GM18520 (cell line): ENCODE data around the gene APLP2.
"Not testable (repeated sequence)": the region's sequence is repeated elsewhere in the genome, so short reads cannot be mapped to it uniquely, and the experiment has no call there.

Experiments used
- ATAC-seq: cut with Tn5 transposase; IDR thresholded peaks from one replicate; pipeline ENCODE4 v1.9.1; 2021; ENCODE audit not compliant: unreplicated experiment

Gene APLP2

DNA sequence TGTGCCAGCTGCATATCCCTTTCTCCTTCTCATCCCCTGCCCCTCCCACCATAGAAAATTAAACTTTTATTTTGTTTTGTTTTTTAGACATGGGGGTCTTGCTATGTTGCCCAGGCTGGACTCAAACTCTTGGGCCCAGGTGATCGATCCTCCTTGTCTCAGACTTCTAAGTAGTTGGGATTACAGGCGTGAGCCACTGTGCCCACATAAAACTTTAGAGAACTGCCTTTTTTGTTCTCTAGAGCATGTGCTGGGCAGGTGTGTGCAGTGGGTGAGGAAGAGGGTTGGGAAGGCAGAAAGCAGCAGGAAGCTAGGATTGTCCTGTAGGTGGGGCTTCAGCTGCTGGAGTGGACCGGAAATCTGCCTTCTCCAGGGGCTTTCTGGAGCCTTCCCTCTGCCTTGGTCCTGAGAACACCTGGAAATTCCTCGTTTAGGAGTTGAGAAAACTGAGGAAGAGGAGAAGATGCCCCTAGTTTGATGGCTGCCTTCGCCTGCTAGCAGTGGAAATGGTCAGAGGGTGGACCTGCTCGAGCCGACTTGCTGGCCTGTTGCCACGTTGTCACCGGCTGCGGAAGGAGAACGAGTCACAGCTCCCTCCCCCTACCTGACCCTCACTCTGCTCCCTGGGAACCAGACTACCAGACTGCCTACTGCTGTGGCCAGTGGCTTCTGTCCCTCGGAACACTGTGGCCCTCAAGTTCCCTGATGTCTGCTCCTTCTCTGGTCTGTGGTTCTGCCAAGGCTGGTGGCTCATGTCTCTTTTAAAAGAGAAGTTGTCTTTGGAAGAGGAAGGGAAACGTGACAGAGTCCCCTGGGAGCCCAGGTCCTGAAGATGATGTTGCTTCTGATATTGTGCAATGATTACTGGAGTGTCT, 93.9 kb downstream of the APLP2 start:
- ATAC-seq = no peak

DNA sequence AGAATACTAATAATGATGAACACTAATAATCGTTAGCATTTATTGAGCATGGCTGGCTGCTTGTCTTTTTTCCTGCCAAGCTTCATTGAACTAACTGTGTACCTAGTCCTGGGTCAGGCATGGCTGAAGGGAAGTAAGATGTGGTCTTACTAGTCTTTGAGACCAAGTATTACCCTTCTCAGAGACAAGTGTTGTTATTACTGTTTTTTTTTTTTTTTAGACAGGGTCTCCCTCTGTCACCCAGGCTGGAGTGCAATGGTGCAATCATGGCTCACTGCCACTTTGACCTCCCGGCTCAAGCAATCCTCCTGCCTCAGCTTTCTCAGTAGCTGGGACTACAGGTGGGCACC, 94.5 kb downstream of the APLP2 start:
- ATAC-seq = no peak

DNA sequence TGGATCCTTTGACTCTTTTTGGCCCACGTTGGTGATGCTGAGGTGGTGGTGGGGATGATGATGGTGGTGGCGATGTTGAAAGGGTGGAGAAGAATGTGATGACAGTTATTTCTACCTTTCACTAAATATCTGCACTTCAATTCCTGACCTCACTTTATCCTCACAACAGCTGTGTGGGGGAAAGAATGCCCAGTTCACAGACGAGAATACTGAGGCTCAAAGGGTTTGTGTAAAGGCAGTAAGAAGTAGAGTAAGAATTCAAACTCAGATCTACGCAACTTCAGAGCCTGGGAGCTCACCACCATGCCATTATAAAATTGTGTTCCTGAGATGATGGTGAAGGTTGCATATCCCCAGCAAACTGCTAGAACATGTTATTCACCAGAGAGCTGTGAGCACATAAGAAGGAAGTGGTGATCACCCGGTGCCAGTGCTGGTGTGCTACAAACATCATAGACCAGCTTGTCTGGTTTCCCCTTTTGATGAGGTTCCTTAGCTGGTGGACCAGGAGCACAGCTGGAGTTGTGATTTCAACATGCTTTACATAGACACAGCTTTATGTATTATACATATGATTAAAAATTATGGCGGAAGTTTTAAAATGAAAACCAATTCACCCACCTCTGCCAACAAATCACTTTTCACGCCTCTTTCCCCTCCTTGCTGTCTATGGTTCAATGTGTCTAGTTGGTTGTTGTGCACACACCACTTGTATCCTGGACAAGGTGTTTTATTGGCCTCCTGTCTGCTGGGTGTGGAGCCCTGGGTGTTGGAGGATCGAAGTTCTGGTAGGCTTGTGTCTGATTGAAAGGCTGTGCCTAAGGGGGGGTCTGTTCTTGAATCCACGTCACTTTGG, 96.1 kb downstream of the APLP2 start:
- ATAC-seq = no peak

DNA sequence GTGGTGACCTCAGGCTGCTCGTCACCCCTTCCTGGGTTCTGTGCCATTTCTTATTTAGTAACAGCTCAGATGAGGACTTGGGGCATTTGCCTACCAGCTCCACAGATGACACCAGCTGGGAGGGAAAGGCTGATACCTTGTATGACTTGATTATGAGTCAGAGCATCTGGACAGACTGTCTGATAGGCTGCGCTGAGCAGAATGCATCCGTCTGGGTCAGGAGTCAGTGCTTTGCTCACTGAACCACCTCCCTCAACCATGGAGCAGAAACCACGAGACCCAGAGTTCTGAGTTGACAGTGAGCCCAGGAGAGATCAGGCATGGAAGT, 96.7 kb downstream of the APLP2 start:
- no peak for ATAC-seq

DNA sequence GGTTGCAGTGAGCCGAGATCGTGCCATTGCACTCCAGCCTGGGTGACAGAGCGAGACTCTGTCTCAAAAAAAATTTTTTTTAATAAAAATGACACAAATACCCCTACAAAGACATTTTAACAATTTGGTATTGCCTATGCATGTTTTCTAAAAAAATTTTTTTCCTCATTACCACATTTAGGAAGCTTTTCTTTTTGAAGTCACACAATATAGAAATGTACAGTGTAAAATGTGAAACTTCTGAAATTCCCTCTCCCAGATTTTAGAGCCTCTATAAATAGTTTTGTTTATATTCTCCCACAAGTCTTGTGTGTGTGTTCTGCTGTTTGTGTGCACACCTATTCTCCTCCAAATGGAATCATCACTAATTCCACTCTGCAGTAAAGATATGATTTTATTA, 97.5 kb downstream of the APLP2 start:
- ATAC-seq = no peak

DNA sequence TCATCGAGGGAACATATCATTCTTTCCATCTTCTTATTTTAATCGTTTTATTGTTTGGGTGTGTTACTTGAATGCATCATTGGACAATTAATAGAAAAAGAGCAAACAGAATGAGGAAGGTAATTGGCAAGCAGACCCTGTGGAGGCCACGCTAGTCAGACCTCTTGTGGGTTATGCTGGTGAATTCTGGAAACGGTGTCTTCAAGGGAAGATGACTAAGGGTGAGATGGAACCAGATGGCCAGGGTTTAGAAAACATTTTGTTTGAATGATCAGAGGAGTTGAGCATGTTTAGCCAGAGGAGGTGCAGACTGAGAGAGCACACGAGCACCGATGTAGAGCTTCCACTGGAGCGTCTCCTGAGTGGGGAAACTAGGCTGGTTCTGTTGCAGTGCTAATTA, 98.4 kb downstream of the APLP2 start:
- ATAC-seq = no peak

DNA sequence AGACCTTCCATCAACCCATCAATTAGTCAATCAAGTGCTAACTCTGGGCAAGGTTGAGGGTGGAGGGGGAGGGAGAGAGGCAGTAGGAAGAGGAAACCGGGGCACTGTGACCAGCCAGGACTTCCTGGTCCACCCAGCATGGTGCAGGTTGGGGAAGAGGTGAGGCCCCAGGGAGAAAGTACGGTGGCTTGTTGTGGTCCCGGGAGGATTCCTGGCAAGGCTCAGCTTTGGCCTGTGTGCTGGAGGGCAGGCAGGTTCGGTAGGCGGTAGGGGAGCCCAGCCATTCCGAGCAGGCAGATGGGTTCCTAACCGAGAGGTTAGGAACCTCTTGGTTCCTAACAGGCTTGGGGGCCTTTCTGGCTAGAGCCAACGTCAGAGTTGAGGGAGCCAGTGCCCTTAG, 100.7 kb downstream of the APLP2 start:
- ATAC-seq = no peak

DNA sequence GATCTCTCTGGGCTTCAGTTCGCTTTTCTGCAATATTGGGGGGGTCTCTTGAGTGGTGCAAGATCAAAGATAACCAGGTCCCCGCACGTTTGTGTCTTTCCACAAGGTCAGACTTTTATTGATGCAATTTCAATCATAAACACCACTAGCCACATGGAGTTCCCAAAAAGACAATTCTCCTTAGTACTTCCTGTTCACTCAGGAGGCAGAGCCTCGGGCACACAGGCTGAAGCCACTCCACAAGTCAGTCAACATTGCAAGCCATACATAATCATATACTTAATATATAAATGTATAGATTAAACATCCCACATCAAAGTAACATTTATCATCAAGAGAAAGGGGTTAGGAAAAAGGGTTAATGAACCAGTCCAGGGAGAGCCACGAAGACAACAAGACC, 101.8 kb downstream of the APLP2 start:
- no peak for ATAC-seq

DNA sequence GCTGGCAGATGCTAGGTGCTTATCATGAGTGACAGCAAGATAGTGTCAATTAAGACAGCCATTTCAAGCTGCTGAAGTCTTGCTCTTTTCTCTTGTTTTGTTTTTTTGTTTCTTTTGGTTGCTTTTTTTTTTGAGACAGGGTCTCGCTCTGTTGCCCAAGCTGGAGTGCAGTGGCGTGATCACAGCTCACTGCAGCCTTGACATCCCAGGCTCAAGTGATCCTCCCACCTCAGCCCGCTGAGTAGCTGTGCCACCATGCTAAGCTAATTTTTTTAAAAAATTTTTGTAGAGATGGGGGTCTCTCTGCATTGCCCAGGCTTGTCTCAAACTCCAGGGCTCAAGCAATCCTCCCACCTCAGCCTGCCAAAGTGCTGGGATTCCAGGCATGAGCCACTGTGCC, 102.3 kb downstream of the APLP2 start:
- ATAC-seq = not testable (repeated sequence)

DNA sequence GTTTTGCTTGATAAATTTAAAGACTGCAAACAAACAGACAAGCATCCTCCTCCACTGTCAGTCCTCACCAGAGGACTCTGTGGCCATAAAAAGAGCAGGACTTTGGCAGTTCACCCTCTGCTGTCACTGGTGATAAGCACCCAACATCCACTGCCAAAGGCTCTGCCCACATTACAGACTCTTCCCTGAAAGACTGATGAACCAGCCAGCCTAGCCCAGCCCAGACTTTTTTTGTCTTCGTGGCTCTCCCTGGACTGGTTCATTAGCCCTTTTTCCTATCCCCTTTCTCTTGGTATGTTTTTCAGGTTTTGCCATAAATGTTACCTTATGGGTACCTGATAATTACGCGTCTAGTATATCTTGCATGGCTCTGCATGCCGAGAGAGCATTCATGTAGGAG, 104.9 kb downstream of the APLP2 start:
- ATAC-seq = no peak

DNA sequence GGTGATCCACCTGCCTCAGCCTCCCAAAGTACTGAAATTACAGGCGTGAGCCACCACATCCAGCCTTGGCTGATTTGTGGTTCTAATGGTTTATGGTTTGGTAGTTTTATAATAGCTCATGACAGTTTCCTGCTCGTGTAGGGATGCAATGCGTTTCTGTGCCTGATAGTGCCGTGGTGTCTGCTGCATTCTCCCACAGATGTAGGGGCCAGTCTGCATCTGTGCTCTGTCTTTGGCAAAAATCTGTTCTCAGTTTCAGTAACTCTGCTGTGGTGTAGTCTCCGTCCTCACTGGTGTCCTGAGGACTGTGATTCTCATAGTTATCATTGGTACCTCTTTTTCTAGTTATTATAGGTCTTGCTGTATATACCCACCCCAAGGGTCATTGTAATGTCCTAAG, 106.2 kb downstream of the APLP2 start:
- no peak for ATAC-seq

DNA sequence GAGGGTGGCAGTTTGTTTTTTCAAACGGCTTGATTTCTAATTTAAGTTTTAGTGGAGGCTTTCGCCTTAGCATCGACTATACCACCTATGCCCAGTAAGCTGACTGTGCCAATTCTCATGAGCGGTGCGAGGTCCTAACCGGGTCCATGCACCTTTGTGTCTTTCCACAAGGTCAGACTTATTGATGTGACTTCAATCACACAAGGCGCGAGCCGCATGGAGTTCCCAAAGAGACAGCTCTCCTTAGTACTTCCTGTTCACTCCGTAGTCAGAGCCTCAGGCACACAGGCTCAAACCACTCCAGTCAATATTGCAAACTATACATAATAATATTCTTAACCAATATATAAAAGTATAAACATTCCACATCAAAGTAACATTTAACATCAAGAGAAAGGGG, 108.1 kb downstream of the APLP2 start:
- no peak for ATAC-seq

DNA sequence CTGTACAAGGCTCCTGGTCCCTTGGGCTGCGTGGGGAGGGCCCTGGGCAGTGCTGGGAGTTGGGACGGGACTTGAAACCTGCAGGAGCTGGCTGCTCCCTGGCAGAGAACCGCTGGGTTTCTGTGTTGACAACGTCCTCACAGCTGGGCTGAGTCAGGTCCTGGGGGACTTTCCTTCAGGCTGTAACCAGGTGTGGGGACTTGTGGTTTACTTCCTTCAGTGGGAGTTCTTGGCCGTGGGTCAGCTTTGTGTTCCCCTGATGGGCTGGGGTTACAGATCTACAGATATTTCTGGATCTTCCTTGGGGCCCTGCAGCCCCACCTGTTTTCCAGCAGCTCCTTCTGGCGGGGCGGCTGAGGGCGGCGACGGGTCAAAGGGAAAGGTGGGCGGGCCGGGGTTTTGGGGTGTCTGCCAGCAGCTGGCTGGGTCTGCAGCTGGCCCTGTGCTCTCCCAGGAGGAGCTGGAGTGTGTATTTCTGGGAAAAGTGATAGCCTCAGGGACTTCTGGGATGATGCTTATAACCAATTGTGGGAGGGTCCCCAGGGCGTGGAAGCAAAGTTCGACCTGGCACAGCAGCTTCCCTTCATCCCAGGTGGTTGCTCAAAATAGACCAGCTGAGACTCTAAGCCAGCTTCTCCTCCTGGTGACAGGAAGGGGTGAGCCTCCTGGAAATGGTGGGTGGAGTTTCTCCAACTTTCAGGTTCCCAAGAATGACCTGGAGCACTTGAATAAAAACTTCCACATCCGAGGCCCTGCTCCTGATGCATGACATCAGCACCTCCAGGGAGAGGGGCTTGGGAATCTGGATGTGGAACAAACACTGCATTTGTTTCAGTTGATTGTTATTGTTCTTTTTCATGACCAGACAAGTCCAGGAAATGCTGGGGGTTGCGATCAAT, 109.0 kb downstream of the APLP2 start:
- ATAC-seq = no peak

DNA sequence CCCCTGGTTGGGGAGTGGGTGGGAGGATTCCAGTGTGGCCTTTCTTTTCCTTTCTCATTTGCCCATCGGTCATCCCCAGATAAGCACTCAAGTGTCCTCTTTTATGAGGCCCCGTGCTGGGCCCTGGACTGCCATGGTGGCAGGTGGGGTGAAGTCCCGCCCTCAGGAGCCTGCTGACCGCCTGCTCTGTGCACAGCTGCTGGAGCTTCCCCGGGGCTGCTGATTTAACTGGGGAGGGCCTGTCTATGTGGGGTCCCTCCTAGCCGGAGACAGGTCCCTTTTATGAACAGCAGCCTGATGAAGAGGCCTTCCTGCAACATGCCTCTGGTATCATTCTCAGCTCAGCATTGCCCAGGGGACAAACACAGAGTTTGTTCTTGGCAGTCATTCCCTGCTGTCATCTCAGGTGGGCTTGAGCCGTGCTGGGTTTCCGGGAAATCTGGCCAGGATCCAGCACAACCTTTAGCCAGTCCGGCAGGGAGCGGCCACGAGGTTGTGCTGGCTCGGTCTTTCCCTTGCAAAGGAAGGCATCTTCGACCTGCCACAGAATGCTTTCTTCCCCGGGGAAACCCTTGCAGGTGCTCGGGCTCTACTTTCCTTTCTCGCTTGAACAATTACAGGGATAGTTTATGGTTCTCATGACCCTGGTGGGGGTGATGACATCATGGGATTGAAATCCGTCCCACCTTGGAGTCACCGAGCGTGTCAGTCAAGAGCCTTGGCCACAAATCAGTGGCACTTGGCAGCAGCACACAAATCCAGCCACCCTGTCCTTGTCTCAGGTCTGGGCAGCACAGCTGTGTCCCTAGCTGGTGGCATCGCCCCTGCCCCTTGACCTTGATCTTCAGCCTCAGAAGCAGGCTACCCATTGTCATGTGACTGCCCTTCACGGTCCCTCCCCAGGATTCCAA, 110.0 kb downstream of the APLP2 start:
- ATAC-seq = no peak

DNA sequence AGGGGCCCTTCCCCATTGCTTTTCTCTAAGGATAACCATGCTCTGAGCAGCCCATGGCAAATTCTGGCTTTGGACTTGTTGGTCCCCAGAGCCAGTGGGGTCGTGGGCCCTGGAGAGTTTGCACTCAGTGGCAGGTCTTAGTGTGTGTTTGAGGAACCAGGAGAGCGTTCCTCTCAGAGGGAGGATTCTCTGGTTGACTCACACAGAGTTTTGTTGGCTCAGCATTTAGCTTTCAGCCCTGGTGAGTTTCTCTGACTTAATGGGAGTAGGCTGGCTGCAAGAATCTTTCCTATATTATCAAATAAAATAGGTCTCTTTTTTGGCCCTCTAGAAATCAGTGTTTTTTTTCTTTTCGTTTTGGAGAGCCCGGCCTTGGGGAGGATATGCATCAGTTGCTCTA, 110.8 kb downstream of the APLP2 start:
- ATAC-seq = no peak

DNA sequence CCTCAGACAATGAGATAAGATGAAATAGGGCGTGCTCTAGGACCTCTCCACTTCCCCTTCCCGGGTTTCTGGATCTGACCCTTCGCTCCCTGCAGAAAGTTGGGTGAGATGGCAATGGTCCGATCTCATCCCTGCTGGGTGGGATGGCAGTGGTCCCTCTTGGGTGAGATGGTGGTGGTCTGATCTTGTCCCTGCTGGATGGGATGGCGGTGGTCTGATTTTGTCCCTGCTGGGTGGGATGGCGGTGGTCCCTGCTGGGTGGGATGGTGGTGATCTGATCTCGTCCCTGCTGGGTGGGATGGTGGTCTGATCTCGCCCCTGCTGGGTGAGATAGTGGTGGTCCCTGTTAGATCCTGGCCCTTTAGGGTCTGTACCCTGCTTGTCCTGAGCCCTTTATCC, 111.2 kb downstream of the APLP2 start:
- ATAC-seq = no peak

DNA sequence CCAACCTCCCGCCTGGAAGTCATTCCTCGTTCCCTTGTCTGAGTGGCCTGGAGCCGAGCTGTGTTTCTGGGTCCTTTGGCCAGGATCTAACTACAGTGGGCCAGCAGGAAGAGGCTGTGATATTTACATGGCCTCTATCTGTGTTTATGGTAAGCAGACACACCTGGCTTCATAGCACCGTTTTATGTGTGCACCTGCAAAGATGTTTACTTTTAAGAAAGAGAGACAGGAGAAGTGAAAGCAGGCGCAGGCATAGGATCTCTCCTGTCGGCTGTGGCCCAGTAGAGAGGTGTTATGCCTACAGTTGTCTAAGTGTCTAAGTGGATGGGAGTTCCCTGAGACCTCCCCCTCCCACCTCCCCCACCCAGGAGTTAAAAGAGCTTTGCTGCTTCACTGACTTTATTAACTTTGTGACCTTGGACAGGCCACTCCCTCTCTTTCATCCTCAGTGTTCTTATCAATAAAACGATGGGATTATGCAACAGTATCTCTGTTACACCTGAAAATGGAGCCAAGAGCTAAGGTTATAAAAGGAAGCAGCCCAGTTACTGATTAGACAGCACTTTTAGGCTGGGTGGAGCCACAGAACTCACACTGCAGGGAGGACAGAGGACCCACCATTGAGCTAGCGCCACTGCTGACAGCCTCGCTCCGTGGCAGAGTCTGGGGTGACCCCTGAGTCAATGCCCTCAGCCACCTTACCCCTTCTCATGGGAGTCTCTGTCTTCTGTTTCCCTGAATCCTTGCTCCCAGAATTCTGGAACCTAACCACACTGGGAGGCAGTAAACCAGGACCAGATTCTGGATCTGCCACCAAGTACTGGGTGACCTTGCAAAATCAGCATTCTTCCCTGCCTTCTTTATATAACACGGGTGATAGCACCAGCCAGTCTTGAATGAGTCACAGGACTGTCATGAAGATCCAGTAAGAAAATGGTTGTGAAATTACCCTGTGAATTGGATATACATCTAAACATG, 111.9 kb downstream of the APLP2 start:
- ATAC-seq = no peak

DNA sequence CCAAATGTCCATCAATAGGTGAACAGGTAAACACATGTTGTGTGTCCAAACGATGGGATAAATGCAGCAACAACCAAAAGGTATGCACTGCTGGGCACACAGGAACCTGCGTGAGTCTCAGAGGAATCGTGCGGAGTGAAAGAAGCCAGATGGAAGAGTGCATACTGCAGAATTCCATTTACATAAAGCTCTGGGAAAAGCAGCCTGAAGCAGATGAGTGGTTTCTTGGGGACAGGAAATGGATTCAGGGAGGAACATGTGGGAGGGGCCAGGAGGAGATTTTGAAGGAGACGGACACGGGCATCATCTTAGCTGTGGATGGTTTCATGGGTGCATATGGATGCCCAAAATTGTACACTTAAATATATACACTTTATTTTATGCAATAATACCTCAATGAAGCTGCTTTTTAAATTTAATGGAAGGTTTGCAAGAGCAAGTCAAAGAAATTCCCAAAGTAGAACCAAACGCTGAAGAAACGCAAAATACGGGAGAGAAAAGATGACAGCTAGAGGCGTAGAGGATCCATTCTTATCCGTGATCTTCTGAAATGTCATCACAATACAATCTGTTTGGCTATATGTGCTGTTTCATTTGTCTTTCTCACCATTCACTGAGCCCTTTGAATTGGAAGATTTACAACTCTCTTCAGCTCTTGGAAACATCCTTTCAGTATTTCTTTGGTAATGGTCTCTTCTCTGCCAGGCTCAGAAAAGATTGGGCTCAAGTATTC, 114.3 kb downstream of the APLP2 start:
- no peak for ATAC-seq

DNA sequence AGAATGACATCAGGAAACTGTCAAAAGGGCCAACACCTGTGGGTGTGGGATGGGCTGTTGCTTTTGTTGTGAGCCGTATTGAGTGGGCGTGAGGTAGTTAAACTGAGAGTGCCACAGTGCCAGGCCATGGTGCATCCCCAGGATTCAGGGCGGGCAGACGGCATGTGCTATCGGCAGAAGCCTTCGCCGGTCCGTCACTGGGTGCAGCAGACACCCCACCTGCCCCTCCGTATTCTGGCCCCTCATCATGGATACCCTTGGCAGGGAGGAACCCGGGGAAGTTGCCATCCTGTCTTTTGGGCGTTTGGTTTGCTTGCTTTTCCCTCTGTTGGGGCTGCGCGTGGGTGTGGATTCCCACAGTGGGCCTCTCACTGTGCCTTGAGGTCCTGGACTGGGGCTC, 117.4 kb downstream of the APLP2 start:
- ATAC-seq = no peak
